ENCODE data around the gene TPST2. TPM values are rescaled to one million over a fixed set of nuclear protein-coding genes. Genes with fewer than 3 reads are reported as not detected.

Gene TPST2
- total and polyA plus RNA-seq, 2 donors (not counting 3 experiments of a cell fraction or from before 2014, with no cell fraction given): 49.4 to 121 TPM

DNA sequence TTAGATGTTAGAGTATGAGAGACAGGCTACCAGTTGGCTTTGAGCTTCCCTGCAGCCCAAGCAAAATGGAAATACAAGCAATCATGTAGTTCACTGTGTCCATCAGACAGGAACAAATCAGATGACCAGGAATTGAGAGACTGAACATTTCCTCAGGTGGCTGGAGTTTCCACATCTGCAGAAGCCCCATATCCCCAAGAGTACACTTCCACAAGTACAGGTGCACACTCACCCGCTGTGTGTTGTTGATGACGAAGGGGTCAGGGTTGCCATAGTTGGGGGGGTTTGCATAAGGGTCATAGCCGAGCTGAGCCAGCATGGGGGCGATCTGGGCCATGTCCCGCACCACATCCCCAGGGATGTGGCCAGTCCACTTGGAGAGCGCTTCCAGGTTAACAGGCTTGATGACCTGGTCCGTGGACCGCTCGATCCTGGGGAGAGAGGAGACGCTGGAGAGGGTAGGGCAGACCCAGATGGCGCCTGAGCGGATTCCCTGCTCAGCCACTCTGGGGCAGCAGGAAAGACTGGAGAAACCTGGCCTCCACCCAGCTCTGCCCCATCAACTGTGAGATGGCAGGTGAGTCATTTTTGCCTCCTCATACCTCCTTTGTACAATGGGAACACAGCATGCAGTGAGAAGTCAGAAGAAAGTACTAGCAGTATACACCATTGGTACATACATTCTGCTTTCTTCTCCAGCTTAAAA is 53.7 kb downstream of the TPST2 start:
- Histone ChIP-seq H3K27me3 (ENCODE audit: control insufficient read depth in 2 of 2, insufficient read depth in 2 of 2, low read length in 2 of 2) (no peaks in the 10 kb centered on the region), H3K27ac (ENCODE audit: insufficient read depth, low read depth, low read length) (no peak overlapping the region), H3K9ac (replicated peaks; ENCODE audit: extremely low read depth, insufficient read depth, low read length) (no peak overlapping the region), H3K4me1 (ENCODE audit: control insufficient read depth, extremely low read depth, insufficient read depth, low read length) (no peaks in the 10 kb centered on the region), H2AFZ (ENCODE audit: low read depth, low read length) (no peak overlapping the region), H3K79me2 (ENCODE audit: control insufficient read depth, insufficient read depth, low read length) (no peaks in the 10 kb centered on the region), H3K4me2 (ENCODE audit: insufficient read depth, low read length) (no peak overlapping the region), H3K9me1 (replicated peaks; ENCODE audit: control insufficient read depth, extremely low read depth, insufficient read depth, low read length) (no peaks in the 10 kb centered on the region), H3K9me3 (replicated peaks; ENCODE audit: control insufficient read depth, insufficient read depth, low read length) (no peaks in the 10 kb centered on the region), H3K36me3 (ENCODE audit: control insufficient read depth in 2 of 2, extremely low read depth in 1 of 2, insufficient read depth in 2 of 2, low read length in 2 of 2) (peaks cover 0 to 35% of the 10 kb centered on the region in 2 experiments), H4K20me1 (replicated peaks; ENCODE audit: control insufficient read depth, extremely low read depth, insufficient read depth, low read length) (no peaks in the 10 kb centered on the region), H3K4me3 (replicated peaks in 1 of 3; ENCODE audit: insufficient read depth in 1 of 3, low read depth in 1 of 3, low read length in 3 of 3) (no peak overlapping the region)
- FAIRE-seq: no peak
- POLR2A ChIA-PET: no interaction called here
- BruUV-seq (replicated peaks): no TSS peak
- CTCF ChIA-PET: no interaction called here
- TF ChIP-seq MYC (IDR thresholded peaks at IDR 0.05; ENCODE audit: low read depth, low read length): no peak
- TF ChIP-seq, protein P1, sequence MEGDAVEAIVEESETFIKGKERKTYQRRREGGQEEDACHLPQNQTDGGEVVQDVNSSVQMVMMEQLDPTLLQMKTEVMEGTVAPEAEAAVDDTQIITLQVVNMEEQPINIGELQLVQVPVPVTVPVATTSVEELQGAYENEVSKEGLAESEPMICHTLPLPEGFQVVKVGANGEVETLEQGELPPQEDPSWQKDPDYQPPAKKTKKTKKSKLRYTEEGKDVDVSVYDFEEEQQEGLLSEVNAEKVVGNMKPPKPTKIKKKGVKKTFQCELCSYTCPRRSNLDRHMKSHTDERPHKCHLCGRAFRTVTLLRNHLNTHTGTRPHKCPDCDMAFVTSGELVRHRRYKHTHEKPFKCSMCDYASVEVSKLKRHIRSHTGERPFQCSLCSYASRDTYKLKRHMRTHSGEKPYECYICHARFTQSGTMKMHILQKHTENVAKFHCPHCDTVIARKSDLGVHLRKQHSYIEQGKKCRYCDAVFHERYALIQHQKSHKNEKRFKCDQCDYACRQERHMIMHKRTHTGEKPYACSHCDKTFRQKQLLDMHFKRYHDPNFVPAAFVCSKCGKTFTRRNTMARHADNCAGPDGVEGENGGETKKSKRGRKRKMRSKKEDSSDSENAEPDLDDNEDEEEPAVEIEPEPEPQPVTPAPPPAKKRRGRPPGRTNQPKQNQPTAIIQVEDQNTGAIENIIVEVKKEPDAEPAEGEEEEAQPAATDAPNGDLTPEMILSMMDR (IDR thresholded peaks at IDR 0.05; ENCODE audit: extremely low read depth in 1 of 2, insufficient read depth in 1 of 2, low read depth in 1 of 2, low read length in 2 of 2): no peak
- no peak for TF ChIP-seq GATA2 (IDR thresholded peaks at IDR 0.05; ENCODE audit: insufficient read depth, insufficient read length, low read depth, low read length)
- TF ChIP-seq POLR2AphosphoS5 (IDR thresholded peaks at IDR 0.05; ENCODE audit: insufficient read depth, low read depth, low read length): no peak
- TF ChIP-seq EZH2 (IDR thresholded peaks at IDR 0.05; ENCODE audit: borderline replicate concordance, low read depth, low read length, severe bottlenecking): no peak
- TF ChIP-seq POLR2A (IDR thresholded peaks at IDR 0.05; ENCODE audit: low read depth, low read length): no peak
- TF ChIP-seq JUN (IDR thresholded peaks at IDR 0.05; ENCODE audit: borderline replicate concordance, insufficient read depth, insufficient read length, low read depth): no peak
- TF ChIP-seq, protein P2, sequence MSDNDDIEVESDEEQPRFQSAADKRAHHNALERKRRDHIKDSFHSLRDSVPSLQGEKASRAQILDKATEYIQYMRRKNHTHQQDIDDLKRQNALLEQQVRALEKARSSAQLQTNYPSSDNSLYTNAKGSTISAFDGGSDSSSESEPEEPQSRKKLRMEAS (IDR thresholded peaks at IDR 0.05; ENCODE audit: insufficient read depth, insufficient read length): no peak
- no peak for TF ChIP-seq FOS (IDR thresholded peaks at IDR 0.05; ENCODE audit: borderline replicate concordance, insufficient read depth, low read length)
- dilution Hi-C loops (cut with MboI; ENCODE audit: extremely low pct_ligation_motif_present, low sequenced_read_pairs) (no loop called here), intact Hi-C loops (cut with micrococcal nuclease) (no loop called here)
- DNase-seq (ENCODE audit: low read depth, low spot score): no peak
